ENCODE results near the gene PTPRK.

The PTPRK gene

DNA sequence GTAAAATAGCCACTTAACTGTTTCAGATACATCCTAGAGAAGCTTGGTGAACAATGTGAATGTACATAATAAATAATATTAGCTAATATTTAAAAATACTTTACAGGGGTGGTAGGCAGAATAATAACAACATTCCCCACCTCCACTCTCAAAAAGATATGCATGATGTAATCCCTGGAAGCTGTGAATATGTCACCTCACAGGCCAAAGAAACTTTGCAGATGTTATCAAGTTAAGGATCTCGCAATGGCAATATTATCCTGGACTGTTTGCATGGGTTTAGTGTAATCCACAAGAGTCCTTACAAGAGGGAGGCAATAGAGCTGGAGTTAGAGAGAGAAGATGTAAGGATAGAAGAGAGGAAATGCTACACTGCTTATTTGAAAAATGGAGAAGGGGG lies 7.0 kb upstream of the PTPRK start:
- no peak for TF ChIP-seq CTCF (IDR thresholded peaks at IDR 0.05; ENCODE audit: insufficient read depth, missing control alignments)
- FAIRE-seq (no peak), DNase-seq (ENCODE audit: insufficient read length, low spot score) (no peak)

DNA sequence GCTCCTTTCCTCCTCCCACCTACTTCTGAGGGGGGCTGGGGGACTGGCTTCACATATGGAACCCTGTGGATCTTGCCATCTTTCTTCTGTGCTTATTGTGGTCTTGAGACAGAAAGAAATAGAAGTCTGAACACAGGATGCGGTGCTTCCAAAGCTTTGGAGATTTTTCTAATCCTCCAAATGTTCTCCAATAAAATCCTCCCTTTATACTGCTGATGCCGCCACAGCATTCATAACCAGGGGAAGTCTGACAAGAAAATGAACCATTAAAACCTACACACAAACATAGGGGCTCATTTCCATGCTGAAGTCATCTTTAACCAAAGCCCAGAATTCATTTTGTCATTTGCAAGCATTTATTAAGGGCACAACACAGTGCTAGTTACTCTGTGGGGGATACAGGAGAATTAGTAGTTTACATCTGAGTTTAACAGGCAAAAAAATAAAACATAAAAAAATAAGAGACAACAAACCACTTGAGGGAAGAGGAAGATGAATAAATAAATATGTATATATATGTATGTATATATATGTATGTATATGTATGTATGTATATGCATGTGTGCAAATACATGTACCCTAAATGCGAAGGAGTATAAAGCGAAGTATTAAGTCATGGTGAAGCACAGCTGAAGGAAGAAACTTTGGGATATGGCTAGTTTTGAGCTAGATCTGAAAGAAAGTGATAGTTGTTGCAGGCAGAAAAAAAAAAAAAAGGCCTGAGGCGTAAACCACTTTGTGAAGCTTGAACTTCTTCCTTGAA lies 5.9 kb upstream of the PTPRK start:
- DNase-seq (ENCODE audit: insufficient read length, low spot score) (no peak), FAIRE-seq (no peak)
- TF ChIP-seq CTCF (IDR thresholded peaks at IDR 0.05; ENCODE audit: insufficient read depth, missing control alignments): no peak

- DNase-seq (ENCODE audit: insufficient read length, low spot score) (no peak), FAIRE-seq (no peak)
- no peak for TF ChIP-seq CTCF (IDR thresholded peaks at IDR 0.05; ENCODE audit: insufficient read depth, missing control alignments)
Observed at GRCh38 chr6:128525406-128525805, 5.0 kb upstream of the PTPRK start.

GRCh38 chr6:128521282-128521632 lies 858 bp upstream of the PTPRK start:
- no peak for TF ChIP-seq CTCF (IDR thresholded peaks at IDR 0.05; ENCODE audit: insufficient read depth, missing control alignments)
- no peak for FAIRE-seq
- no peak for DNase-seq (ENCODE audit: insufficient read length, low spot score)

GRCh38 chr6:128519931-128520435 lies 416 bp downstream of the PTPRK start:
- no peak for TF ChIP-seq CTCF (IDR thresholded peaks at IDR 0.05; ENCODE audit: insufficient read depth, missing control alignments)
- FAIRE-seq: no peak
- DNase-seq (ENCODE audit: insufficient read length, low spot score): no peak

- FAIRE-seq: no peak
Observed at GRCh38 chr6:128519132-128519930, 1.1 kb downstream of the PTPRK start.

More at GRCh38 chr6:128519132-128519930, 1.1 kb downstream of the PTPRK start:
- no peak for DNase-seq (ENCODE audit: insufficient read length, low spot score)
- no peak for TF ChIP-seq CTCF (IDR thresholded peaks at IDR 0.05; ENCODE audit: insufficient read depth, missing control alignments)
